ENCODE results near the gene LETMD1. TPM values are rescaled to one million over a fixed set of nuclear protein-coding genes. Genes with fewer than 3 reads are reported as not detected.

LETMD1 gene
- total and polyA plus RNA-seq, 2 donors (not counting 3 experiments of a cell fraction or from before 2014, with no cell fraction given): 38.9 to 47.7 TPM

DNA sequence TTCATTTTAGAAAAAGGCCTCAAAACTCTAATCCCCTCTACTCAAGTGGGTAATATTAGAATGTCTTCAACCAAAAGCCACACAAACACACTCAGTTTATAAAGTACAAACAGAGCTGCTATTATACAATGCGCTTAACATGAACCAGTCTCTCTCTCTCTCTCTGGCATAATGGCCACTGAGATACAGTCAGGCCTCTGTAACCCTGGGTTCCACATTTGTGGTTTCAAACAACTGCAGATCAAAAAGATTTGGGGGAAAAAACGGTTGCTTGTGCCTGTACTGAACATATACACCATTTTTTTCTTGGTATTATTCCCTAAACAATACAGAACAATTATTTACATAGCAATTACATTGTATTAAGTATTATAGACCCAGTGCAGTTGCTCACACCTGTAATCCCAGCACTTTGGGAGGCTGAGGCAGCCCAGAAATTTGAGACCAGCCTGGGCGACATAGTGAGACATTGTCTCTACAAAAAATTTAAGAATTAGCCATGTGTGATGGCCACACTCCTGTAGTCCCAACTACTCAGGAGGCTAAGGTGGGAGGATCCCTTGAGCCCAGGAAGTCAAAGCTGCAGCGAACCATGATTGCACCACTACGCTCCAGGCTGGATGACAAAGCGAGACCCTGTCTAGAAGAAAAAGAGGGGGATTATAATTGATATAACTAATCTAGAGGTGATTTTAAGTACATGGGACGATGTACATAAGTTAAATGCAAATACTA, 27.5 kb upstream of the LETMD1 start:
- BruUV-seq (replicated peaks): no TSS peak
- H2AFZ ChIP-seq (ENCODE audit: low read depth, low read length): no peak overlapping the region
- ChIA-PET CTCF (interaction anchor here (0.9 to 1.3 kb wide), 3 partner anchors 11 to 256 kb away, joined by 3 to 4 read pairs (median 3); no protein-coding TSS in a partner anchor), POLR2A (no interaction called here)
- DNase-seq (ENCODE audit: low read depth, low spot score) (no peak), FAIRE-seq (no peak)
- no peaks in the 10 kb centered on the region for H3K9me3 ChIP-seq (replicated peaks; ENCODE audit: control insufficient read depth, insufficient read depth, low read length)
- no peak overlapping the region for H3K4me2 ChIP-seq (ENCODE audit: insufficient read depth, low read length)
- H3K4me1 ChIP-seq (ENCODE audit: control insufficient read depth, extremely low read depth, insufficient read depth, low read length): peaks cover 15% of the 10 kb centered on the region
- H4K20me1 ChIP-seq (replicated peaks; ENCODE audit: control insufficient read depth, extremely low read depth, insufficient read depth, low read length): no peaks in the 10 kb centered on the region
- no peaks in the 10 kb centered on the region for H3K9me1 ChIP-seq (replicated peaks; ENCODE audit: control insufficient read depth, extremely low read depth, insufficient read depth, low read length)
- H3K27me3 ChIP-seq (ENCODE audit: control insufficient read depth in 2 of 2, insufficient read depth in 2 of 2, low read length in 2 of 2): no peaks in the 10 kb centered on the region
- H3K4me3 ChIP-seq (replicated peaks in 1 of 3; ENCODE audit: insufficient read depth in 1 of 3, low read depth in 1 of 3, low read length in 3 of 3): no peak overlapping the region
- TF ChIP-seq CTCF (IDR thresholded peaks at IDR 0.05; ENCODE audit: extremely low read depth in 1 of 2, insufficient read depth in 1 of 2, low read depth in 1 of 2, low read length in 2 of 2): no peak
- TF ChIP-seq MYC (IDR thresholded peaks at IDR 0.05; ENCODE audit: low read depth, low read length): no peak
- TF ChIP-seq GATA2 (IDR thresholded peaks at IDR 0.05; ENCODE audit: insufficient read depth, insufficient read length, low read depth, low read length): no peak
- no peak overlapping the region for H3K27ac ChIP-seq (ENCODE audit: insufficient read depth, low read depth, low read length)
- H3K36me3 ChIP-seq (ENCODE audit: control insufficient read depth in 2 of 2, extremely low read depth in 1 of 2, insufficient read depth in 2 of 2, low read length in 2 of 2): no peaks in the 10 kb centered on the region
- intact Hi-C loops (cut with micrococcal nuclease): no loop called here
- dilution Hi-C loops (cut with MboI; ENCODE audit: extremely low pct_ligation_motif_present, low sequenced_read_pairs): no loop called here
- H3K9ac ChIP-seq (replicated peaks; ENCODE audit: extremely low read depth, insufficient read depth, low read length): no peak overlapping the region
- H3K79me2 ChIP-seq (ENCODE audit: control insufficient read depth, insufficient read depth, low read length): peaks cover 69% of the 10 kb centered on the region

DNA sequence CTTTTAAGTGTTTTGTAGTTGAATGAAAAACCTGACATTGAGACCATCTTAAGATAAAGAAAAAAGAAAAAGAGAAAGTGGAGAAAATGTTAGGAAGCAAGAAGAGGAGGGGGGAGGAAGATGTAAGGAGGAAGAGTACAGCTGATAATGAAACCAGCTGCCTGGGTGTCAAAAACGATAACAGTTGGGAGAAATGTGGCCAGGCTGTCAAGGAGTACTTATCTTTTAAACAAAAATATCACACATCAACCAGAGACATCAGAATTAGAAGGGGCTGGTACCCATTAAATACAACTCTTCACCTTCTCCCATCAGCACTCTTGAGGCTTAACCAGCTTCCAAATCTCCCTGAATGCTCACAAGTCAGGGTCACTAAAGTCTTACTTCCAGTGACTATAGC, 26.4 kb upstream of the LETMD1 start:
- Histone ChIP-seq H3K27me3 (ENCODE audit: control insufficient read depth in 2 of 2, insufficient read depth in 2 of 2, low read length in 2 of 2) (no peaks in the 10 kb centered on the region), H3K27ac (ENCODE audit: insufficient read depth, low read depth, low read length) (no peak overlapping the region), H3K79me2 (ENCODE audit: control insufficient read depth, insufficient read depth, low read length) (peaks cover 74% of the 10 kb centered on the region), H4K20me1 (replicated peaks; ENCODE audit: control insufficient read depth, extremely low read depth, insufficient read depth, low read length) (no peaks in the 10 kb centered on the region), H3K36me3 (ENCODE audit: control insufficient read depth in 2 of 2, extremely low read depth in 1 of 2, insufficient read depth in 2 of 2, low read length in 2 of 2) (no peaks in the 10 kb centered on the region), H3K9me1 (replicated peaks; ENCODE audit: control insufficient read depth, extremely low read depth, insufficient read depth, low read length) (no peaks in the 10 kb centered on the region), H3K4me1 (ENCODE audit: control insufficient read depth, extremely low read depth, insufficient read depth, low read length) (peaks cover 17% of the 10 kb centered on the region), H3K9ac (replicated peaks; ENCODE audit: extremely low read depth, insufficient read depth, low read length) (no peak overlapping the region), H3K4me3 (replicated peaks in 1 of 3; ENCODE audit: insufficient read depth in 1 of 3, low read depth in 1 of 3, low read length in 3 of 3) (no peak overlapping the region), H2AFZ (ENCODE audit: low read depth, low read length) (no peak overlapping the region), H3K4me2 (ENCODE audit: insufficient read depth, low read length) (no peak overlapping the region), H3K9me3 (replicated peaks; ENCODE audit: control insufficient read depth, insufficient read depth, low read length) (no peaks in the 10 kb centered on the region)
- intact Hi-C loops (cut with micrococcal nuclease) (no loop called here), dilution Hi-C loops (cut with MboI; ENCODE audit: extremely low pct_ligation_motif_present, low sequenced_read_pairs) (no loop called here)
- no TSS peak for BruUV-seq (replicated peaks)
- TF ChIP-seq EZH2 (IDR thresholded peaks at IDR 0.05; ENCODE audit: borderline replicate concordance, low read depth, low read length, severe bottlenecking) (no peak), CTCF (IDR thresholded peaks at IDR 0.05; ENCODE audit: extremely low read depth in 1 of 2, insufficient read depth in 1 of 2, low read depth in 1 of 2, low read length in 2 of 2) (no peak), POLR2A (IDR thresholded peaks at IDR 0.05; ENCODE audit: low read depth, low read length) (no peak)
- TF ChIP-seq, protein P1, sequence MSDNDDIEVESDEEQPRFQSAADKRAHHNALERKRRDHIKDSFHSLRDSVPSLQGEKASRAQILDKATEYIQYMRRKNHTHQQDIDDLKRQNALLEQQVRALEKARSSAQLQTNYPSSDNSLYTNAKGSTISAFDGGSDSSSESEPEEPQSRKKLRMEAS (IDR thresholded peaks at IDR 0.05; ENCODE audit: insufficient read depth, insufficient read length): no peak
- DNase-seq (ENCODE audit: low read depth, low spot score): no peak
- FAIRE-seq: no peak
- CTCF ChIA-PET: interaction anchor here (1.0 kb wide), 1 partner anchor 14 kb away, joined by 3 read pairs; no protein-coding TSS in a partner anchor
- POLR2A ChIA-PET: no interaction called here

Data from endothelial cell of umbilical vein (primary cell).